GM21360 (cell line): ENCODE measurements around the gene CAMKMT.

Experiments used
- ATAC-seq: cut with Tn5 transposase; IDR thresholded peaks from one replicate; pipeline ENCODE4 v1.9.1; 2021; ENCODE audit warnings: mild to moderate bottlenecking, moderate library complexity; ENCODE audit not compliant: unreplicated experiment

CAMKMT gene

GRCh38 chr2:44680983-44681531 lies 319.3 kb downstream of the CAMKMT start:
- no peak for ATAC-seq

- no peak for ATAC-seq
These were observed 320.7 kb downstream of the CAMKMT start for GRCh38 chr2:44682459-44682858.

GRCh38 chr2:44684559-44684958 lies 322.8 kb downstream of the CAMKMT start:
- no peak for ATAC-seq

GRCh38 chr2:44686561-44686960 lies 324.8 kb downstream of the CAMKMT start:
- no peak for ATAC-seq

GRCh38 chr2:44687686-44688455 lies 326.1 kb downstream of the CAMKMT start:
- ATAC-seq: no peak

- no peak for ATAC-seq
These were observed 326.8 kb downstream of the CAMKMT start for GRCh38 chr2:44688456-44689124.

GRCh38 chr2:44689516-44689915 lies 327.8 kb downstream of the CAMKMT start:
- no peak for ATAC-seq

- ATAC-seq: no peak
These were observed 329.5 kb downstream of the CAMKMT start for GRCh38 chr2:44691174-44691785.

- no peak for ATAC-seq
These were observed 331.1 kb downstream of the CAMKMT start for GRCh38 chr2:44692821-44693220.

GRCh38 chr2:44700824-44701223 lies 339.1 kb downstream of the CAMKMT start:
- ATAC-seq: no peak

GRCh38 chr2:44705356-44705755 lies 343.6 kb downstream of the CAMKMT start:
- ATAC-seq: no peak

- ATAC-seq: no peak
These were observed 344.2 kb downstream of the CAMKMT start for GRCh38 chr2:44705876-44706480.

- ATAC-seq: no peak
These were observed 345.2 kb downstream of the CAMKMT start for GRCh38 chr2:44706681-44707553.

GRCh38 chr2:44707945-44708660 lies 346.4 kb downstream of the CAMKMT start:
- ATAC-seq: no peak

GRCh38 chr2:44708661-44709000 lies 346.9 kb downstream of the CAMKMT start:
- ATAC-seq: no peak

GRCh38 chr2:44713170-44713569 lies 351.4 kb downstream of the CAMKMT start:
- no peak for ATAC-seq

- no peak for ATAC-seq
These were observed 353.9 kb downstream of the CAMKMT start for GRCh38 chr2:44715671-44716081.

GRCh38 chr2:44716131-44716530 lies 354.4 kb downstream of the CAMKMT start:
- no peak for ATAC-seq

GRCh38 chr2:44718431-44718830 lies 356.7 kb downstream of the CAMKMT start:
- no peak for ATAC-seq

- no peak for ATAC-seq
These were observed 357.8 kb downstream of the CAMKMT start for GRCh38 chr2:44719562-44719961.
